Measurements from ENCODE around the gene GPR152. TPM values are rescaled to one million over a fixed set of nuclear protein-coding genes. Genes with fewer than 3 reads are reported as not detected.
A peak's percentile ranks its signal among the peaks of the same experiment; 100 is the strongest.

The GPR152 gene
- total RNA-seq, 4 donors from 2014 or later: not detected

- Histone ChIP-seq H3K36me3 (no peaks in the 10 kb centered on the region), H3K4me1 (peaks cover 19 to 35% of the 10 kb centered on the region in 2 donors), H3K4me3 (replicated peaks in 1 of 3) (no peak overlapping the region), H3K27me3 (no peaks in the 10 kb centered on the region), H3K9me3 (no peaks in the 10 kb centered on the region), H3K27ac (no peak overlapping the region)
- WGBS, 2 donors: 72 to 77% methylated on average over 8 of the region's 8 CpGs
- DNase-seq: no peak
- TF ChIP-seq CTCF (IDR thresholded peaks at IDR 0.05) (no peak), POLR2A (IDR thresholded peaks at IDR 0.05) (no peak)
- intact Hi-C loops (cut with DNase I): no loop called here
These were observed 17.9 kb upstream of the GPR152 start for GRCh38 chr11:67470337-67471002.

- H3K36me3 ChIP-seq: no peaks in the 10 kb centered on the region
- H3K4me3 ChIP-seq (replicated peaks in 1 of 3): peak overlapping the region; percentile 38 to 66 (median 49)
- H3K27me3 ChIP-seq: no peaks in the 10 kb centered on the region
- peaks cover 19 to 42% of the 10 kb centered on the region in 2 donors for H3K4me1 ChIP-seq
- intact Hi-C loops (cut with DNase I): loop anchor here (5.0 to 10.0 kb wide), 2 partner anchors 47 to 75 kb away; partner anchors contain the start of gene RAD9A
- no peak for DNase-seq
- no peaks in the 10 kb centered on the region for H3K9me3 ChIP-seq
- peak overlapping the region; percentile 82 to 85 (median 84) for H3K27ac ChIP-seq
- WGBS, 2 donors: 12 to 14% methylated on average over 9 of the region's 9 CpGs
- peak in 1 of 2 donors; percentile 10 for TF ChIP-seq POLR2A (IDR thresholded peaks at IDR 0.05)
- TF ChIP-seq CTCF (IDR thresholded peaks at IDR 0.05): no peak
These were observed 16.9 kb upstream of the GPR152 start for GRCh38 chr11:67469508-67469811.

- H3K36me3 ChIP-seq: no peaks in the 10 kb centered on the region
- H3K4me3 ChIP-seq (replicated peaks in 1 of 3): peak within 1 kb of the TSS; percentile 66 to 92 (median 82)
- H3K4me1 ChIP-seq: peaks cover 23 to 48% of the 10 kb centered on the region in 2 donors
- 0% methylated on average over 2 to 9 of the region's 76 CpGs for WGBS, 2 donors
- H3K27me3 ChIP-seq: no peaks in the 10 kb centered on the region
- TF ChIP-seq CTCF (IDR thresholded peaks at IDR 0.05) (peak in 5 of 6 experiments; percentile 9 to 49 (median 34)), POLR2A (IDR thresholded peaks at IDR 0.05) (peak; percentile 8 to 78)
- H3K9me3 ChIP-seq: no peaks in the 10 kb centered on the region
- DNase-seq: peak; percentile 91
- intact Hi-C loops (cut with DNase I): loop anchor here (5.0 to 10.0 kb wide), 2 partner anchors 47 to 74 kb away; partner anchors contain the start of gene RAD9A
- peak within 1 kb of the TSS; percentile 82 to 85 (median 84) for H3K27ac ChIP-seq
These were observed 16.4 kb upstream of the GPR152 start, which contains the start of gene TMEM134 for GRCh38 chr11:67468759-67469507. TSS of gene TMEM134 (minus strand) at chr11:67469251. CDS start at chr11:67469192, 59 bp downstream.

- Histone ChIP-seq H3K4me1 (peaks cover 25 to 52% of the 10 kb centered on the region in 2 donors), H3K4me3 (replicated peaks in 1 of 3) (peak overlapping the region; percentile 66 to 92 (median 82)), H3K27ac (peak overlapping the region; percentile 39 to 75 (median 67)), H3K9me3 (no peaks in the 10 kb centered on the region), H3K27me3 (no peaks in the 10 kb centered on the region), H3K36me3 (no peaks in the 10 kb centered on the region)
- DNase-seq: no peak
- TF ChIP-seq CTCF (IDR thresholded peaks at IDR 0.05): no peak
- TF ChIP-seq POLR2A (IDR thresholded peaks at IDR 0.05): no peak
- whole genome bisulfite sequencing, 2 donors: 4 to 17% methylated on average over 3 to 5 of the region's 6 CpGs
- intact Hi-C loops (cut with DNase I): loop anchor here (5.0 to 10.0 kb wide), 2 partner anchors 46 to 74 kb away; partner anchors contain the start of gene RAD9A
These were observed 15.9 kb upstream of the GPR152 start for GRCh38 chr11:67468456-67468758.
